ENCODE results near the gene CAPZA2.

DNA sequence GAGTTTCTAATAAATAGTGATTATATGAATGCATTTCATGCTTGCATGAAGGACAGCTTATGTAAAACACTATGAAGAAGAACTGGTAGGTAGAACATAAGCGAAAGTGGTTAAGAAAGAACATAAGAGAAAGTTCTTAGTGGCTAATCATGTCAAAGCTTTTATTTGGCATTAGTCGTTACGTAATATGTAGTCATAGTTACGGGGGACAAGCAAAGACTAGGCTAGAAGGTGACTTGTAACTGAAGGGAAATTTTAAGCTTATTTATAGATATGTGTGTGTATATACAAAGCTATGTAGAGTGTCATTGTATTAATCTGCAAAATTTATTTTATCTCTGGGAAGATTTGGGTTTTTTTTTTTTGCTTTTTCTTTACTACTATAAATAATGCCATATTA, 36.9 kb downstream of the CAPZA2 start:
- TF ChIP-seq, protein P1, sequence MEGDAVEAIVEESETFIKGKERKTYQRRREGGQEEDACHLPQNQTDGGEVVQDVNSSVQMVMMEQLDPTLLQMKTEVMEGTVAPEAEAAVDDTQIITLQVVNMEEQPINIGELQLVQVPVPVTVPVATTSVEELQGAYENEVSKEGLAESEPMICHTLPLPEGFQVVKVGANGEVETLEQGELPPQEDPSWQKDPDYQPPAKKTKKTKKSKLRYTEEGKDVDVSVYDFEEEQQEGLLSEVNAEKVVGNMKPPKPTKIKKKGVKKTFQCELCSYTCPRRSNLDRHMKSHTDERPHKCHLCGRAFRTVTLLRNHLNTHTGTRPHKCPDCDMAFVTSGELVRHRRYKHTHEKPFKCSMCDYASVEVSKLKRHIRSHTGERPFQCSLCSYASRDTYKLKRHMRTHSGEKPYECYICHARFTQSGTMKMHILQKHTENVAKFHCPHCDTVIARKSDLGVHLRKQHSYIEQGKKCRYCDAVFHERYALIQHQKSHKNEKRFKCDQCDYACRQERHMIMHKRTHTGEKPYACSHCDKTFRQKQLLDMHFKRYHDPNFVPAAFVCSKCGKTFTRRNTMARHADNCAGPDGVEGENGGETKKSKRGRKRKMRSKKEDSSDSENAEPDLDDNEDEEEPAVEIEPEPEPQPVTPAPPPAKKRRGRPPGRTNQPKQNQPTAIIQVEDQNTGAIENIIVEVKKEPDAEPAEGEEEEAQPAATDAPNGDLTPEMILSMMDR (IDR thresholded peaks at IDR 0.05) = no peak
- TF ChIP-seq EP300 (IDR thresholded peaks at IDR 0.05) = no peak
